GM21723 (cell line): ENCODE results near the gene TUBGCP2.
"Not testable (repeated sequence)": the region's sequence is repeated elsewhere in the genome, so short reads cannot be mapped to it uniquely, and the experiment has no call there.

Experiments used
- ATAC-seq: cut with Tn5 transposase; IDR thresholded peaks from one replicate; pipeline ENCODE4 v1.9.1; 2021; ENCODE audit warnings: mild to moderate bottlenecking, moderate library complexity; ENCODE audit not compliant: unreplicated experiment

Gene TUBGCP2

DNA sequence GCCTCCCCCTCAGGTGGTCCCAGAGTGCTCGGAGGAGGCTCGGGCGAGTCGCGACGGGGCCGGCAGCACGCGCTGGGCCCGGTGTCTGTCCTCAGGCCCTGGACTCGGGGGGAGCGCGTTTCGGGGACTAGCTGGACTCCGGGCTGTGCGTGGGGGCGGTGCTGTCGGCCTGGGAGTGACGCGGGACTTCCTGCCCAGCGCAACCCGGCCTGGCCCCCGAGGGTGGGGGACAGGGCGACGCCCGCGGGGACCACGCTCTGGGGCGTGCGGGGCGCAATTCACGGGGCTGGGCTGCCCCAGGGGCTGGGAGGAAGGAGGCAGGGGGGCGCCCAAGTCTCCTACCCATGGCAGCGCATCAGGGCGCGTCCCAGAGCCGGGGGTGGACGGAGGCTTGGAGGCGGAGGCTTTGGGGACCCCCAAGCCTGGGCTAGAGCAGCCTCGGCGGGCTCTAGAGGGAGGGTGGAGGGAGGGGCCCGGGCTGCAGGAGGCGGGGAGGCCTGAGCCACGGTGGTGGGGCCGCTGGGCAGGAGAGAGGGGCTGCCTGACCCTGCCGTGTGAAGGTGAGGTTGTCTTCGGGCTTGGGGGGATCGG is 73.3 kb downstream of the TUBGCP2 start:
- no peak for ATAC-seq

DNA sequence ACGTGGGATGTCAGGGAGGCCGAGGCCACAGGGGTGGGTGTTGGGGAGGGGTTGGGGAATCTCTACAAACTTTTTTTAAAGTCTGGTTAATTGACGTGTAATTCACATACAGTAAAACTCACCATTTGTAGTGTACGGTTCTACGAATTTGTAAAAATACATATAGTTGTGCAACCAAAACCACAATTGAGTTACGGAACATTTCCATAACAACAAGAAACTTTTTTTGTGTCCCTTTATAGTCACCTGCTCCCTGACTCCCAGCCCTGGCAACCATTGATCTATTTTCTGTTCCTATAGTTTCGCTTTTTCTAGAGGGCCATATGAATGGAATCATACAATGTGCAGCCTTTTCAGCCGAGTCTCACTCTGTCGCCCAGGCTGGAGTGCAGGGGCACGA is 73.9 kb downstream of the TUBGCP2 start:
- ATAC-seq, result not testable (repeated sequence)

- ATAC-seq, result no peak
Measured at GRCh38 chr10:133231946-133232574, 76.6 kb downstream of the TUBGCP2 start.

DNA sequence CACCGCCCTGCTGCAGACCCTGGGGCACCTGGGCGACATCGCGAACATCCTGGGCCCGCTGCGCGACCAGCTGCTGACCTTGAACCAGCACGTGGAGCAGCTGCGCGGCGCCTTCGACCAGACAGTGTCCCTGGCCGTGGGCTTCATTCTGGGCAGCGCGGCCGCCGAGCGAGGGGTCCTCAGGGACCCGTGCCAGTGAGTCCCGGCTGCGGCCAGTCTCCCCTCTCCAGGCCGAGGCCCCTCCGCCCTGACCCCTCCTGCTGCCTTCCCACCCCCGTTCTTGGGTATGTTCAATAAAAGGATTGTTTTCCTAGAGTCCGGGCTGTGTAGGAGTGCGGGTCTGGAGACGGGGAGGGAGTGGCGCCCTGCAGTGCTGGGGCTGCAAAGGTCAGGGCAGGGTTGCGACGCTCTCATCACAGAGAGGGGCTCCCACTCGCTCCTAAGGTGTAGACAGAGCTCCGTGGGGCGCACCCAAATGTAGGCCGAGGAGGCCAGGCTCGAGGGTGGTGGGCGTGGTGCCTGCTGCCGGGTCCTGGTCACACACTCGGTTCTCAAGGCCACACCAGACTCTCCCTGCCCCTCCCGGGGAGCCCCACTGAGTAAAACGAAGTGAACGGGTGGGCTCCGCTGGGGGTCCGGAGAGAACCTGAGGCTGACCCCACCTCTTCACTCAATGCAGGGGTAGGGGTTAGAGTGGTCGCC is 77.3 kb downstream of the TUBGCP2 start:
- ATAC-seq, result no peak

GRCh38 chr10:133230387-133231195 is 78.1 kb downstream of the TUBGCP2 start:
- ATAC-seq, result no peak

- ATAC-seq, result no peak
Measured at GRCh38 chr10:133230044-133230361, 78.7 kb downstream of the TUBGCP2 start, which contains the start of gene UTF1. Gene UTF1 (plus strand): TSS chr10:133230217. CDS start chr10:133230289, 72 bp downstream.

- no peak for ATAC-seq
Measured at GRCh38 chr10:133229265-133230043, 79.2 kb downstream of the TUBGCP2 start.
